ENCODE results near the gene CARMIL1. TPM values are rescaled to one million over a fixed set of nuclear protein-coding genes. Genes with fewer than 3 reads are reported as not detected.

The CARMIL1 gene
- total and polyA plus RNA-seq, 12 donors: 9.2 to 36.2 (median 14.5) TPM

GRCh38 chr6:25233226-25233625 lies 45.9 kb upstream of the CARMIL1 start:
- no peak for DNase-seq
- Histone ChIP-seq H3K36me3 (replicated peaks in 1 of 2) (no peaks in the 10 kb centered on the region), H3K27me3 (no peaks in the 10 kb centered on the region), H3K9me3 (replicated peaks in 1 of 3) (no peaks in the 10 kb centered on the region), H3K4me3 (no peak overlapping the region), H3K27ac (no peak overlapping the region), H3K4me1 (replicated peaks in 1 of 2) (no peaks in the 10 kb centered on the region)
- 93 to 100% (median 95%) methylated on average over 1 of the region's 1 CpG for WGBS, 4 donors
- intact Hi-C loops (cut with DNase I): no loop called here
- no peak for TF ChIP-seq POLR2A (IDR thresholded peaks at IDR 0.05)
- no peak for TF ChIP-seq CTCF (IDR thresholded peaks at IDR 0.05)

- no peak for DNase-seq
- WGBS, 4 donors: 79 to 90% (median 82%) methylated on average over 3 of the region's 3 CpGs
- H3K4me1 ChIP-seq (replicated peaks in 1 of 2): peaks cover 0 to 7% of the 10 kb centered on the region in 2 donors
- no peaks in the 10 kb centered on the region for H3K36me3 ChIP-seq (replicated peaks in 1 of 2)
- H3K9me3 ChIP-seq (replicated peaks in 1 of 3): no peaks in the 10 kb centered on the region
- intact Hi-C loops (cut with DNase I): no loop called here
- H3K27me3 ChIP-seq: no peaks in the 10 kb centered on the region
- TF ChIP-seq CTCF (IDR thresholded peaks at IDR 0.05): no peak
- TF ChIP-seq POLR2A (IDR thresholded peaks at IDR 0.05): no peak
- H3K4me3 ChIP-seq: no peak overlapping the region
- H3K27ac ChIP-seq: no peak overlapping the region
Observed at GRCh38 chr6:25237579-25237978, 41.6 kb upstream of the CARMIL1 start.

GRCh38 chr6:25239059-25239458 lies 40.1 kb upstream of the CARMIL1 start:
- Histone ChIP-seq H3K27ac (no peak overlapping the region), H3K4me3 (no peak overlapping the region), H3K4me1 (replicated peaks in 1 of 2) (peaks cover 0 to 7% of the 10 kb centered on the region in 2 donors), H3K27me3 (no peaks in the 10 kb centered on the region), H3K36me3 (replicated peaks in 1 of 2) (no peaks in the 10 kb centered on the region), H3K9me3 (replicated peaks in 1 of 3) (no peaks in the 10 kb centered on the region)
- no peak for TF ChIP-seq POLR2A (IDR thresholded peaks at IDR 0.05)
- DNase-seq: no peak
- intact Hi-C loops (cut with DNase I): no loop called here

- 29 to 51% (median 34%) methylated on average over 1 of the region's 1 CpG for WGBS, 4 donors
- no peak for DNase-seq
- Histone ChIP-seq H3K4me1 (replicated peaks in 1 of 2) (peaks cover 0 to 7% of the 10 kb centered on the region in 2 donors), H3K27ac (no peak overlapping the region), H3K36me3 (replicated peaks in 1 of 2) (no peaks in the 10 kb centered on the region), H3K9me3 (replicated peaks in 1 of 3) (no peaks in the 10 kb centered on the region), H3K27me3 (no peaks in the 10 kb centered on the region), H3K4me3 (no peak overlapping the region)
- no peak for TF ChIP-seq CTCF (IDR thresholded peaks at IDR 0.05)
- no peak for TF ChIP-seq POLR2A (IDR thresholded peaks at IDR 0.05)
- intact Hi-C loops (cut with DNase I): no loop called here
Observed at GRCh38 chr6:25239498-25239897, 39.7 kb upstream of the CARMIL1 start.

- TF ChIP-seq CTCF (IDR thresholded peaks at IDR 0.05): no peak
- no peak for TF ChIP-seq POLR2A (IDR thresholded peaks at IDR 0.05)
- intact Hi-C loops (cut with DNase I): no loop called here
- 94 to 98% (median 96%) methylated on average over 2 of the region's 2 CpGs for WGBS, 4 donors
- H3K4me1 ChIP-seq (replicated peaks in 1 of 2): peaks cover 0 to 7% of the 10 kb centered on the region in 2 donors
- H3K9me3 ChIP-seq (replicated peaks in 1 of 3): no peaks in the 10 kb centered on the region
- no peaks in the 10 kb centered on the region for H3K27me3 ChIP-seq
- H3K27ac ChIP-seq: no peak overlapping the region
- no peaks in the 10 kb centered on the region for H3K36me3 ChIP-seq (replicated peaks in 1 of 2)
- no peak overlapping the region for H3K4me3 ChIP-seq
- no peak for DNase-seq
Observed at GRCh38 chr6:25242567-25242966, 36.6 kb upstream of the CARMIL1 start.
